SJSA1 (cell line): ENCODE results near the gene PIGZ. TPM values are rescaled to one million over a fixed set of nuclear protein-coding genes. Genes with fewer than 3 reads are reported as not detected.

ENCODE experiments used
- DNase-seq, 2 experiments: peaks; one replicate each; pipeline ENCODE4 v3.0.0-alpha.2; 2015 to 2020; ENCODE audit warnings: low spot score in 2 of 2, low read depth in 1 of 2
- H3K27ac ChIP-seq: fragments of 250-450 bp; sonication (Bioruptor Pico); 2 replicates; pipeline ENCODE4 v1.5.1; 2020; ENCODE audit warnings: mild to moderate bottlenecking, moderate library complexity
- H3K27me3 ChIP-seq: fragments of 250-450 bp; sonication (Bioruptor Pico); replicated peaks from 2 replicates; pipeline ENCODE4 v1.5.1; 2020; ENCODE audit warnings: mild to moderate bottlenecking, moderate library complexity
- H3K36me3 ChIP-seq: fragments of 250-450 bp; sonication (Bioruptor Pico); 2 replicates; pipeline ENCODE4 v1.5.1; 2020; ENCODE audit warnings: mild to moderate bottlenecking
- H3K4me1 ChIP-seq: fragments of 250-450 bp; sonication (Bioruptor Pico); replicated peaks from 2 replicates; pipeline ENCODE4 v1.6.1; 2021; ENCODE audit warnings: mild to moderate bottlenecking
- H3K4me3 ChIP-seq: fragments of 250-450 bp; sonication (Bioruptor Pico); 2 replicates; pipeline ENCODE4 v1.5.1; 2020; ENCODE audit warnings: mild to moderate bottlenecking
- H3K9me3 ChIP-seq: fragments of 250-450 bp; sonication (Bioruptor Pico); replicated peaks from 2 replicates; pipeline ENCODE4 v1.5.1; 2020; ENCODE audit warnings: mild to moderate bottlenecking
- total RNA-seq: library from RNA; depleted of rRNA; stranded (reverse); fragments of >200 nt; shearing (Covaris generic); gene quantifications from 2 replicates; pipeline ENCODE4 v1.2.3, GENCODE V29; 2014

Gene PIGZ
- total RNA-seq, 1 experiment from 2014 or later: 0.84 TPM

DNA sequence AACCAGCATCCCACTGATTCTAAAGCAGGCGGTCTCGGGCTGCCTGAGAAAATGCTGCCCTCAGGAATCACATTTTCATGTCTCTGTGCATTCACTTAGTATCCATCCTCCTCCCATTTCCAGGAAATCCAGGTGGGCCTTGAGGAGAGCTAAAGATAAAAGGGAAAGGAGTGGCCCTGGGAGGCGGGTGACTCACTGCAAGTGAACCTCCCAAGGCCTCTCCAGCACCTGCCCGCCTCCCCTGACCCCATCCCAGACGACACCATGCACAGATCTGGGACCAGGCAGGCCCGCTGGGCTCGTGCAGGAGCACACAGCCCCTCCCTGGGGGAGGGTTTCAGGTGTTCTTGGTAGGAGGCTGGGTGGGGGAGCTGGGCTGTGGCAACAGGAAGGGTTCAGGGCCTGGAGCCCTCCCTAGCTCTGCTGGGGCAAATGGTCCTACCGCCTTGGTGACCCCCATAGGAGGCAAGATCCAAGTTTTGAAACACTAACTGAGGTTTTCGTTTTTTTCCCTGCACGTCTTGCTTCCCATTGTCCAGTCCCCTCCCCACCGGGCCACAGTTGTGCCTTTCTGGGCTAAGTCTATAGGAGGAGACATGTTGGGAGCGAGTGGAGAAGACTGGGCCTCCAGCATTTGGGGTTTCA lies 38.8 kb upstream of the PIGZ start:
- Histone ChIP-seq H3K27me3 (no peaks in the 10 kb centered on the region), H3K4me1 (peaks cover 13% of the 10 kb centered on the region), H3K27ac (no peak overlapping the region), H3K9me3 (no peaks in the 10 kb centered on the region), H3K4me3 (no peak overlapping the region), H3K36me3 (no peaks in the 10 kb centered on the region; the same call in 1 of the 2 replicates)
- no peak for DNase-seq

DNA sequence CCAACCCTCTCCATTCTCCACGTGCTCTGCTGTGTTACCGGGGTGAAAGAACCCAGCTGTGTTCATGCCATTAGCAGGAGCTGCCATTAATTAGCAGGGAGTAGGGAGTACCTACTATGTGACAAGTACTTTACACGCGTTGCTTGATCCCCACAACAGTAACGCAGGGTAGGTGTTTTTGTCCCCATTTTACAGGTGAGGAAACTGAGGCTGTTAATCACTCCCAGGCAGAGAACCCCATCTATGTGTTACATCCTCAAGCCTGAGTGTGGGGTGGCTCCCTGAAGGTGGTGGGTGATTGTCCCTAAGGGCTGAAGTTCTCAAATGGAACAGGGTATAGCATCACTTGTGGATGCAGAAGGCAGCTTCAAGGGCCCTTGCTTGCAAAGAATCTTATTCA lies 38.2 kb upstream of the PIGZ start:
- Histone ChIP-seq H3K36me3 (no peaks in the 10 kb centered on the region; the same call in 1 of the 2 replicates), H3K4me1 (peaks cover 13% of the 10 kb centered on the region), H3K4me3 (no peak overlapping the region), H3K27me3 (no peaks in the 10 kb centered on the region), H3K9me3 (no peaks in the 10 kb centered on the region), H3K27ac (no peak overlapping the region)
- DNase-seq: no peak

DNA sequence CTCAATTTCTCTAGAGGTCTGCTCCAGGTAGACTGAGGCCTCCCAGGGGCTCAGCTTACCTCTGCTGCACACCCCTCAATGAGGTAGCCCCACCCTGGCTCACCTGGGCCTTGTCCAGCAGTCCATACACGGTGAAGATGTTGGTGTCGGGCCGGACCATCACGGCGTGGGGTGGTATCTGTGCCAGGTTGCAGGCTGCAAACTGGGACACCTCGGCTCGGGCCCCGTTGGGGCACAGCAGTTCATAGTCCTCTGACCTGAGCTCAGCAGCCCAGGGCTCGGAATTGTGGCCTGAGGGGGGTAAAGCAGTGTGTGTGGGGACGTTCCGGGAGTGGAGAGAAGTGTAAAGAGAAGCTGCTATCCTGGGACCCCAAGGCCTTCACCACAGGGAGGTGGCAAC lies 37.8 kb upstream of the PIGZ start:
- Histone ChIP-seq H3K27me3 (no peaks in the 10 kb centered on the region), H3K9me3 (no peaks in the 10 kb centered on the region), H3K4me1 (peaks cover 13% of the 10 kb centered on the region), H3K27ac (no peak overlapping the region), H3K36me3 (no peaks in the 10 kb centered on the region; the same call in 1 of the 2 replicates), H3K4me3 (no peak overlapping the region)
- DNase-seq: no peak

DNA sequence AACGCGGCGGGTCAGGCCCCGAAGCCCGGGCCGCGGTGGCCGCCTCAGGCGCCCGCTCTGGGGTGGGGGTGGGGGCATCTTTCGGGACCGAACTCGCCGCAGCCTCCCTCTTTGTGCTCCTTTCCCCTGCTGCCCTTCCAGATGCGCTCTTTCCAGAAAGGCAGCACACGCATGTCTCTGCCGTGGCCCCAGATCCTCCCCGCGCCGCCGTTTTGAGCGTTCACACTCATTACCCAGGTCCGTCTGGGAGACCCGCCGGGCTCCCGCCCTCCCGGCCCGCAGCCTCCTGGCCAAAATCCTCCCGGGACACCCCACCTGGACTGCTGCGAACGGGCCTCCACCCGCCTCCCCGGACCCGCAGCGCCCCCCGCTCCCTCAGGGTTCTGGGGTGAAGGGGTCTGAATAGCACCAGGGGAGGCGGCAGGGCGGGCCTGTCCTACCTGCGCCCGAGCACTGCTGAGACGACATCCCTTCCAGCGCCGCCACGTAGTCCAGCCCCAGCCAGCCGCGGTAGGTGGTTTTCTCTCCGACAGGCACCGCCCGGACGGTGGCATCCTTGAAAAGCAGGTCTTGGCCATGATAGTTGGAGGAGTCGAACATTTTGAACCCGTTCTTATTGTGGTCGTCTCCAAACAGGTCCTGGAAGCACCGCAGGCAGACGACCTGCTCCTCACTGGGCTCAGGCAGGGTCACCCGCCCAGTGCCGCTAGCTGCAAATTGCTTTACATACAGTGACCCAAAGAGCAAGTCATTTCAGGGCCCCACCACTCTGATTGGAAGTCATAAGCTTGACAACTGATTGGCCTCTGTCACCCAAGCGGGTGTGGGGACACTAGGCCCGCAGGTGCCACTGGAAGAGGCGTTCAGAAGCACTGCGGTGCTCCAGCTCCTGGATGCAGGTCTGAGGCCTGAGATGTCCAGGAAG lies 35.1 kb upstream of the PIGZ start:
- Histone ChIP-seq H3K4me1 (peaks cover 13% of the 10 kb centered on the region), H3K4me3 (peak overlapping the region; percentile 55), H3K27me3 (no peaks in the 10 kb centered on the region), H3K27ac (no peak overlapping the region), H3K36me3 (no peaks in the 10 kb centered on the region; the same call in 1 of the 2 replicates), H3K9me3 (no peaks in the 10 kb centered on the region)
- DNase-seq: no peak

DNA sequence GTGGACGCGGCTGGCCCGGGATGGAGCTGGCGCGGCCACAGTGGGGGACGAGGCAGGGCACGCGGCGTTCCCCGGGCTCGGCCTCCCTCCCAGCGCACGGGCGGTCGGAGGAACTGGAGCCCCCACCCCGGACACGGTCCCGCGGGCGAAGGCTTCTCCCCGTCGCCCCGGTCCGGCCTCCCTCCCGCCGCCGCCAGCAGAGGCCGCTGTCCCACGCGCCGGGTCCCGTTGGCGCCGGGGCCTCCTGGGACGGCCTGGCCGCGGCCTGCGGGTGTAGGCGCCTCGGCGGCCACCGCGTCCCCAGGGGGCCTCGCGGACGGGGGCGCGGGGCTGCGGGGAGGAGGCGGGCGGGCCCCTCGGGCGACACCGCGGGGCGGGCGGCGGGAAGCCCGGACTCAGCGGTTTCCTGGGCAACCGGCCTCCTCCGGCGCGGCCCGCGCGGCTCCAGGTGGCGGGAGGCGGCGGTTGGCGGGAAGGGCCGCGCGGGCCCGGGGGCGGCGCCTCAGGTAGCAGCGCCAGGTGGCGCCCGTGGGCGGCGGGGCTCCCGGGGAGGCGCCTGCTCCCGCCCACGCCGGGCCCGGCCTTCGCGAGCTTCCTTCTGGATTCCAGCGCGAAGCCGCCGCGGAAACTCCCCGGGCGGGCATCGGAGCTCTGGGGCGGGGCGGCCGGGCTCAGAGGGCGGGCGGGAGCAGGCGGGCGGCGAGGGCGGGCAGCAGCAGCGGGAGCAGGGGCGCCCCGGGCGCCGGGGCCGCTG lies 34.2 kb upstream of the PIGZ start:
- peak; percentile 43 to 71 for DNase-seq
- Histone ChIP-seq H3K27me3 (no peaks in the 10 kb centered on the region), H3K9me3 (no peaks in the 10 kb centered on the region), H3K4me3 (peak overlapping the region; percentile 55), H3K27ac (peak overlapping the region; percentile 45; the same call in 1 of the 2 replicates), H3K36me3 (no peaks in the 10 kb centered on the region; the same call in 1 of the 2 replicates), H3K4me1 (peaks cover 13% of the 10 kb centered on the region)

DNA sequence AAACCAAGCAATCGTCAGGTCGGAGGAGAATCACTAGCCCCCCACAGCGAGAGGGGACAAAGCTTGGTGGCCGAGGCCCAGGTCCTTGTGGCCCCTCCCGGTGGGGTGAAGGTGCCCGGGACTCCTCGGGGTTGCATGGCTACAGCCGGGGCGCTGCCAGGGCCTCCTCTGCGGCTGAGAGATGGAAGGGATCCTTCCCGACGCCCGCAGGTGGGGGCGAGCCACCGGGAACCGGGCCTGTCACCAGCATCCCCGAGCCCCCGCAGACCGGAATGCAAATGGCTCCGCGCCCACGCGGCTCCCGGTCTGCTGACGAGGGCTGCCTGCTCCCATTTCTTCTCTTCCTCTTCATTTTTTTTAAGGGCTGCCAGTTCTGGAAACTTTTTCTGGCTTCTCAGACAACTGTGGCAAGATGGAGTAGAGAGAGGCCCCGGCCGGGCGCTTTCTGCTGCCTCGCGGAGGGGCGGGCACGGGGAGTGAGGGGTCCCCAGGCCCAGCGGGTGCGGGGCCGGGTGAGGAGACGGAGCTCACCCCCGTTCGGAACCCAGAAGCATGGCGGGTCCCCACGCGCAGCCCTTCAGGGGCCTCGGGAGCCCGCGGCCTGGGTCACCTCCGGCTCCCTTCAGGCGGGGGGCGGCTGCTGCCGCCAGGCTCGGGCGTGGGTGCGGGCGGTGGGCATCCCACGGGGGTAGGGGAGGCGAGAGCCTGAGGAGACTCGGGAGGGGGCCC lies 33.5 kb upstream of the PIGZ start:
- H3K36me3 ChIP-seq: no peaks in the 10 kb centered on the region; the same call in 1 of the 2 replicates
- no peak overlapping the region for H3K27ac ChIP-seq
- peak overlapping the region; percentile 55 for H3K4me3 ChIP-seq
- no peak for DNase-seq
- H3K27me3 ChIP-seq: no peaks in the 10 kb centered on the region
- no peaks in the 10 kb centered on the region for H3K9me3 ChIP-seq
- H3K4me1 ChIP-seq: peaks cover 13% of the 10 kb centered on the region

DNA sequence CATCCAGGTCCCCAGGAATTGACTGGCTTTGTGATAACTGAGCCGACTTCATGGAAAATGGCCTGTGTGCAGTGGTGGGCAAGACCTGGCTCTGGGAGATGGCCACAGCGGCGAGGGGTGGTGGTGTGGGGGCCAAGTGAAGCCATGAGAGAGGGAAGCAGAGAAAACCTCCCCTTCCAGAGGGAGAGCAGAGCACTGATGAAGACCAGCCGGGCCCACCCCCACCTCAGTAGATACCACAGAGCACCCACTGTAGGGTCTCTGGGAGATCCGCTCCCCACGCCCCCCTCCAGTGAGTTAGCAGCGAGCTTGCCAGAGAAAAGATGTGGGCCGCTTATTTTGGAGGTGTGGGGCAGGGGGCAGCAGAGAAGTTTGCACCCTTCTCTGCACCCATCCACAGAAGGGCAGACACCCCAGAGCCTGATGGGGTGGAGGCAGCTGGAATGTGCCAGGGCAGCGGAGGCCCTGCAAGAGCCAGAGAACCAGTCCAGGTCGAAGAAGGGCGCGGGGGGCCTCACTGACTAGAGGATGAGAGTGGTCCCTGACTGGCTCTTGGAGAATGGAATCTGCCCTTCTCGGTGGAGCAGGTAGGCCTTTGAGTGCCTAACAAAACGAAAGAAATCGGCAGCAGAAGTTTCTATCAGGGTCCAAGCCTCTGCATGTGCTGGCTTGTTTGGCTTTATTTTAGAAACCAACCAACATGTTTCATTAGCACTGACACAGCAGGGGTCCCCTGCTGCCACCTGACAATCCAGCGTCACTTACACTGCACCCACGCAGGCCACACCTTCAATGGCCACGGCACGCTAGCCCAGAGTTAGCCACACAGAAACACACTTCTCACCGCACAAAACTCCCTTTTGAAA lies 32.7 kb upstream of the PIGZ start:
- DNase-seq: no peak
- H3K4me3 ChIP-seq: no peak overlapping the region
- H3K9me3 ChIP-seq: no peaks in the 10 kb centered on the region
- no peaks in the 10 kb centered on the region; the same call in 1 of the 2 replicates for H3K36me3 ChIP-seq
- no peak overlapping the region for H3K27ac ChIP-seq
- H3K27me3 ChIP-seq: no peaks in the 10 kb centered on the region
- H3K4me1 ChIP-seq: peaks cover 13% of the 10 kb centered on the region

DNA sequence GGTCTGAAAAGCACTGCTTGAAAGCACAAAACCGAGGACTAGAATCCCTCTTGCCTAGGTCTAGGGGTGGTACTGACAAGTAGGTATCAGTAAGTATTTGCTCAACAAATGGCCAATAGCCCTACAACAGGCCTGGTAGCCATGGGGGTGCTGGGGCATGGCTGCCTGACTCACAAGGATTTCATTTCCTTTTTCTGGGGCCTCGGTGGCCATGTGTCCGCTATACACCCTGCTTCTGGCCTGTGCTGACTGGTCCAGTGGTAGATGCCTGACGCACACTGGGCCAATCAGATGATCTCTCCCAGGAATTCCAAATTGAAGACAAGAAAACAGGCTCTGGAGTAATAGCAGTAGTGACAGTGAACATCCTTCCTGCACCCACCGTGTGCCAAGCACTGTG lies 31.6 kb upstream of the PIGZ start:
- Histone ChIP-seq H3K27ac (no peak overlapping the region), H3K9me3 (no peaks in the 10 kb centered on the region), H3K4me1 (peaks cover 13% of the 10 kb centered on the region), H3K4me3 (no peak overlapping the region), H3K27me3 (no peaks in the 10 kb centered on the region), H3K36me3 (no peaks in the 10 kb centered on the region; the same call in 1 of the 2 replicates)
- DNase-seq: no peak

DNA sequence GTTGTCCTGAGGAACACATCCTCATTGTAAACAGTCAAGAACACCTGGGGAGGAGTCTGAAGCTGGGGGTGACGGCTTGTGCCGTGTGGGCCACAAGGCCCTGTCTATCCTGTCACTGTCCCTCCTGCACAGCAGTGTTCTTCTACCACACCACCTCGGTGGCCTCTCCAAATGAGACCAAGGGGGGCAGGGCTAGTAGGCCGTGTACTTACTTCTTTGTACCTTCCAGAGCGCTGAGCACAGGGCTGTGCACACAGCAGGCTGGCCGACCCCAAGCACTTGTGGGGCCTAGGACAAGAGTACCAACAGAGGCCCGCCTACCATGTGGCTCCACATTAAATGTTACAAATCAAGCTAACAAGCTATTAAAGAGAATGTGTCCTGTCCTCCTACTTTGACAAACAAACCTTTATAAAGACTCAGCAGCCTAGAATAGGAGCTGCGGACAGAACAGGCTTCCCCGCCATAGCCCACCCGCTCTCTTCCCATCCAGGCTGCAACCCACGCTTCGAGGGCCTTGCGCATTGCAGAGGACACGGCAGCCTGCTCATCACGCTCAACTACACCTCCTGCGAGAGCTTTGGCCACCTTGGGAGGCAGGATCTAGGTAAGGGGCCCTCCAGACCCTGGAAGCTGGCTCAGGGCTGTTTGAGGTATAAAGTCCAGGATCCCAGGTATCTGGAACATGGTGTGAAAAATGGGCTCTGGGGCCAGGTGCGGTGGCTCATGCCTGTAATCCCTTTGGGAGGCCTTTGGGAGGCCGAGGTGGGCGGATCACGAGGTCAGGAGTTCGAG lies 30.5 kb upstream of the PIGZ start:
- no peak overlapping the region for H3K27ac ChIP-seq
- no peak for DNase-seq
- H3K9me3 ChIP-seq: no peaks in the 10 kb centered on the region
- H3K27me3 ChIP-seq: no peaks in the 10 kb centered on the region
- peaks cover 13% of the 10 kb centered on the region for H3K4me1 ChIP-seq
- H3K4me3 ChIP-seq: no peak overlapping the region
- no peaks in the 10 kb centered on the region; the same call in 1 of the 2 replicates for H3K36me3 ChIP-seq

DNA sequence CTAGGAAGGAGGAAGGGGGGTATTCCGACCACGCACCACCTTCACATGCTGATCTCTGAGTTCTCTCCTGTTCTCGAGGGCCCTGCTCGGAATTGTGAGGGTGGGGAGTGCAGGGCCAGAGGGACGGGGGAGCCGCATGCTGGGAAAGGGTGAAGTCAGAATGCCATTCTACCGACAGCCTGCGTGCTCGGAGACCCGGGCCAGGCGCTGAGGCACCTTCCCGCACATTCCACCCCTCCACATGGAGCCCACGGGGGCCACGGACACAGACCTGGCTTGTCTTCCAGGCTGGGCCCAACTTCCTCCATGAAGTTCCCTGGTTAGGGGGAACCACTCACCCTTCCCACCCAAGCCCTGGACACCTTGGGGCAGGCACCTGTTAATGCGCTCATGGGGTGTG lies 28.7 kb upstream of the PIGZ start:
- no peaks in the 10 kb centered on the region for H3K9me3 ChIP-seq
- no peaks in the 10 kb centered on the region for H3K36me3 ChIP-seq
- no peak overlapping the region for H3K27ac ChIP-seq
- H3K4me3 ChIP-seq: no peak overlapping the region
- DNase-seq: no peak
- H3K27me3 ChIP-seq: no peaks in the 10 kb centered on the region
- H3K4me1 ChIP-seq: no peaks in the 10 kb centered on the region

DNA sequence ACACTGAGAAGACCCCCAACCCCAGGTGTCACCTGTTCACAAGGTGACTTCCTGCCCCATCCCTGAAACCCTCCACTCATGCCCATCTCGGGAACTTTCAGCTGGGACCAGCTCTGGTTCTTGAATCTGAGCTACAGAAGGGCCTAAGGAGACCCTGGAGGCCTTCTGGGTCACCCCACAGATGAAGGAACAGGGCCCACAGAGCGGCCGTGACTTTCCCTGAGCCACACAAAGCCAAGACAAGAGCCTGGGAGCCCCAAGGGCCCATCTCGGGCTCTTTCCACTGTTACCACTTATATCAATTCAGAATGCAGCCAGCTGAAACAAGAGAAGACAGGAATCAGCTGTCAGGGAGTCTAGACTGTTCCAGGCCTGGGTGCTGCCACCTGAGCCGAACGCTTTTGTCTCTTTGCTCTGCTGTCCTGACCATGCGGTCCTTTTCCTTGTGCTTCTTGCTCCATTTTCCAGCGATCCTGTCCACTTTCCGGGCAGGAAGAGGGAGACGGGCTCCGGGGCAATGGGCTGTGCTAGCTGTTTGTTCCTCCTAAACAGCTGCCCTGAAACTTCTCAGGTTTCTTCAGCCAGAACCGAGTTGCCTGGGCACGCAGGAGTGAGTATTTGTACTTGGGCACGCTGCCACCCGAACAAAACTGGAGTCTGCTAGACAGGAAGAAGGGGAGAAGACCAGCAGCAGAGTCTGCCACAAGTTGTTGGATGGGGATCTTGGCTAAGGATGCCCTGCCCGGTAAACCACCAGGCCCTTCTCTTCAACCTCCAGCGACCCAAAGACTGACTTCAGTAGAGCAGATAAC lies 28.0 kb upstream of the PIGZ start:
- Histone ChIP-seq H3K27ac (no peak overlapping the region), H3K4me3 (no peak overlapping the region), H3K36me3 (no peaks in the 10 kb centered on the region), H3K9me3 (no peaks in the 10 kb centered on the region), H3K4me1 (no peaks in the 10 kb centered on the region), H3K27me3 (no peaks in the 10 kb centered on the region)
- no peak for DNase-seq
